ENCODE data around the gene CCL2.
"Not testable (repeated sequence)": the region's sequence is repeated elsewhere in the genome, so short reads cannot be mapped to it uniquely, and the experiment has no call there.

CCL2 gene

DNA sequence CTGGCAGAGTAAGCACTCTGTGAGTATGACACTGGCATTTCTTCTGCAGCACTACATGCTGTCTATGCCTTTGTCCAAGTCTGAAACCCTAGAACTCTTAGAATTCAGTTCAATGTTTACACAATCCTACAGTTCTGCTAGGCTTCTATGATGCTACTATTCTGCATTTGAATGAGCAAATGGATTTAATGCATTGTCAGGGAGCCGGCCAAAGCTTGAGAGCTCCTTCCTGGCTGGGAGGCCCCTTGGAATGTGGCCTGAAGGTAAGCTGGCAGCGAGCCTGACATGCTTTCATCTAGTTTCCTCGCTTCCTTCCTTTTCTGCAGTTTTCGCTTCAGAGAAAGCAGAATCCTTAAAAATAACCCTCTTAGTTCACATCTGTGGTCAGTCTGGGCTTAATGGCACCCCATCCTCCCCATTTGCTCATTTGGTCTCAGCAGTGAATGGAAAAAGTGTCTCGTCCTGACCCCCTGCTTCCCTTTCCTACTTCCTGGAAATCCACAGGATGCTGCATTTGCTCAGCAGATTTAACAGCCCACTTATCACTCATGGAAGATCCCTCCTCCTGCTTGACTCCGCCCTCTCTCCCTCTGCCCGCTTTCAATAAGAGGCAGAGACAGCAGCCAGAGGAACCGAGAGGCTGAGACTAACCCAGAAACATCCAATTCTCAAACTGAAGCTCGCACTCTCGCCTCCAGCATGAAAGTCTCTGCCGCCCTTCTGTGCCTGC is at the start of gene CCL2:
CCL2 (plus strand) TSS at position 635 of the 730 bp plus-strand sequence; CDS start at position 700, 65 bp downstream.
- DNase-seq = peak; percentile 80

DNA sequence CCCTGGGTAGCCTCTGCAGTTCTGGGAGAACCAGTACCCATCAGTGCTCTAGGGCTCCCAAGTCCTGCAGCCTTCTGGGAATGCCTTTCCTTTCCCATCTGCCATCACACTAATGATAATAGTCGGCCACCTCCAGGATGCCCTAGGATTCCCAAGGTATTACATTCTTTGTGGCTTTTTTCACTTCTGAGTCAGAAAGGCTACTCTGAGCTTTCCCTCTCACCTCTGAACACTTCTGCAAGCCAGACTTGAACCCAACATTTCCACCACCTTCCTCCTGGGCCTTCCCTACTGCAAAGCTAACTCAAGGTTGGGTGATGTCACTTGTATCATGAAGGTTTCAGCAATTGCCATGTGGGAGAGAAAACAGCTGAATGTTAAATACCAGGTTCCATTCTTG is 49.7 kb upstream of the CCL2 start:
- no peak for DNase-seq

DNA sequence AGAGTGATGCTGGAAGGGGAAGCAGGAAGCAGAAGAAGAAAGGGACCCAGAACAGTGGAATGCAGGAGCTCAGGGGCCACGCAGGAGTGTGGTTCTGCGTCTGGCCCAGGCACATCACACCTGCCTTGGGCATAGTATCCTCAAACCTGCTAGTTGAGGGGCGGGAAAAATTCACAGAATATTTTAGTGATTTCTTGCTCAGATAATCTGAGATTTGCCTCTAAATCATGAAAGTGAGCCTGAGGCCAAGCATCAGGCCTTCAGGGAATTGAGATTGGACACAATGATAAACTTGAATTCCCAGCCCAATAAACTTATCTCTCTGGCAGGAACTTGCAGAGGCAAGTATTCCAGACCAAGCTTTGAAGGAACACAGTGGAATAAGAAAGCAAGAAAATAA is 48.5 kb upstream of the CCL2 start:
- DNase-seq = no peak

DNA sequence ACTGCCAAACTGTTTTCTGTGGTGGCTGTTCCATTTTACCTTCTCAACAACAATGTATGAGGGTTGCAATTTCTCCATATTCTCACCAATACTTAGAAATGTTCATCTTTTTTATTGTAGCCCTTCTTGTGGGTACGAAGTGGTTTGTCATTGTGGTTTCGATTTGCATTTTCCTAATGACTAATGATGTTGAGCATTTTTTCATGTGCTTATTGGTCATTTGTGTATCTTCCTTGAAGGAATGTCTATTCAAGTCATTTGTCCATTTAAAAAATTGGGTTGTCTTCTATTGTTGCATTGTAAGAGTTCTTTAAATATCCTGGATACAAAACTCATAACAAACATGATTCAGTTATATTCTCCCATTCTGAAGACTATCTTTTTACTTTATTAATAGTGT is 47.5 kb upstream of the CCL2 start:
- DNase-seq = peak; percentile 8

DNA sequence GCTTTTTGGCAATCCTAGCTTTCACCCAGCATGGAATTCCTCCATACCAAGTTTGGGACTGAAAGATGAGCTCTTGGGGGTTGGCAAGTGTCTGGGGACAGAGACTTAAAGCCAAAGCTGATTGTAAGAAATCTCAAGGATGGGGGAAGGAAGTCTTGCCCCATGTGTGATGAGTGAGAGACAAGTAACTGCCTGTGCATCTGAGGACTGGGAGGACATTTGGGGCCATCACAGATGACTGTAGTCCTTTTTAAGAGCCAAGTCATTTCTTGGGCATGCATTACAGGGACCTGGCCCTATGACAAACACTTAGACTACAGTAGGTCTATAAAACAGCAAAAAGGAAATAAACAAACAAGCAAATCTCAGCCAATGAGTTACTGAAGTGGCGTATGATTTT is 36.3 kb upstream of the CCL2 start:
- DNase-seq = no peak

DNA sequence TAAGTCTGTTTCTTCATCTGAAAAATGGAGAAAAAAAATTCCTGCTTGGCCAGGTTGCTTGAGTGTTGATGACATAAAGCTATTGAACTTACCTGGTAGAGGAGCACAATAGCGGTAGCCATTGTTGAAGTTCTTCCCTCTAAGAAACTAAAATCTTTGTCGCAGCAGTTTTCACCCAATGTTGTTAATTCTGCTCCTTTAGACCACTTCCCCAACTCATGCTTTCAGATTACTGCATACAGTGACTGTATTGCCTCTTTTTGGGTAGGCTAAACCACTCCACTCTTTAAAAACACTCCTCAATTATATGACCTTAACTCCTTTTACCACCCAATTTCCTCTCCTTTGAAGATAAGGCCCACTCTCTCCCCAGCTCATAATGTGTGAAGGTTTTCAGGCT is 35.7 kb upstream of the CCL2 start:
- no peak for DNase-seq

DNA sequence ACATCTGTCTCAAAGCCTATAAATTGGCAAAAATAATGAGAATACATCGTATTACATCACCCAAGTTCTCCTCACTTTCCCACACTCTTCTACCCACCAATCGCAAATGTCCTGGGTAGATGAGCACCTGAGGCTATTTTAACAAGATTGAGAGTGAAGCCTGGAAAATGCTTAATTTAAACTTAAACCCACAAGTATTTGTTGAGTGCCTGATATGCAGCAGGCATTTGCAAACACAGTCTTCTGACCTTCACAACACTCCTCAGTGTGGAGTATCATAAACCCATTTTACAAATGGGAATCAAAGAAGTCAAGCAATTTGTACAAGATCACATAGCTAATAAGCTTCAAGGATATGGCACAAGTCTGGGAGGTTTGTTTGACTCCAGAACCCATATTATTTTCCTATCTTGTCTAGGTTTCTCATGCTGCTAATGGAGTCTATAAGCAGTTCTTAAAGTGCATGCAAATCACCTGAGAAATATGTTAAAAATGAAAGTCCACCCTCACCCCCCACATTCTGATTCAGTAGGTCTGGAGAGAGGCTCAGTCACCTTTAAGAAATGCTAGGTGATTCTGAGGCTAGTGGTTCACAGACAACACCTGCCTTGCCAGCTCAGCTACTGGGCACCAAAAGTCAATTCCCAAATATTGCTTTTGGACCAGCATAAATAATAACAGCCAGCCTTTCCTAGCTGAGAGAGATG is 34.9 kb upstream of the CCL2 start:
- DNase-seq = no peak

DNA sequence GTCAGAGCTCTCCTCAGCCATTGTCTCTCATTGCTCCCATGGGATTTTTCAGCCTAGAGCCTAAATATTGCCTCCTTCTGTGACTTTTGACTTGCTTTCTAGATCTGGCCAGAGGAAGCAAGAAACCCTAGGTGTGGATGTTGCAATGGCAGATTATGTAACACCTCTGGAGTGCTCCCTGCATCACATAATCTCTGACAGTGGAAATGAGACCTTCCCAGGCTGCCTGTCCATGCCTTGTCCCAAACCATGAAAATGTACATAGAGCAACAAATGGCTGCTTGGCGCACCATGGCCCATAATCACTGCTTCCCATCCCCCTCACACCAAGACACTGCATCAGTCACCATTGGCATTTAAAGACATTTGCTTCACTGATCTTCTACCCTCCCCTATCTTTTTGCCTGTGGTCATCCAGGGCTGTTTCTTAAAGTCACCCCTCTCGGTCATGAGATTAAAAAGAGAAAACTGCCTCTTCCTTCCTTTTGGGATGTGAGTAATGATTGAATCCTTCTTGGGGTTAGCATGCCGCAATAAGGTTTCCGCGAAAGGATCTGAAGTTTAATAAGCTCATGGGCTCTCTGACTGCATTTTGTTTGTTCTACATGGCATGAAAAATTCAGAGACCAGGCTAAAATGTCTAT is 34.2 kb upstream of the CCL2 start:
- no peak for DNase-seq

DNA sequence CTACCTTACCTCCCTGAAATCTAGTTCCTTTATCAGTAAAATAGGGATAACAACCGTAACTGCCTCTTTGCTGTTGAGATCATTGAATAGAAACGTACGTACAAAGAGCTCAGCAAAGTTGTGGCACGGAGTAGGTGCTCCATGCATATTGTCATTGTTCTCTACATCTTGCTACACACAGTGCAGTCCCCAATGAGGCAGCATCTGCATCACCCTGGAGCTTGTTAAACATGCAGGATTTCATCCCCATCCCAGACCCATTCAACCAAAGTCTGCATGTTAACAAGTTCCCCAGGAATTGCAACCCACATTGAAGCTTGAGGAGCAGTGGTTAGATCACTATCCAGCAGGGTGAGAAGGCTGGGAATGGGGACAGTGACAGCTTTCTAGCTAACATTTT is 33.7 kb upstream of the CCL2 start:
- no peak for DNase-seq

DNA sequence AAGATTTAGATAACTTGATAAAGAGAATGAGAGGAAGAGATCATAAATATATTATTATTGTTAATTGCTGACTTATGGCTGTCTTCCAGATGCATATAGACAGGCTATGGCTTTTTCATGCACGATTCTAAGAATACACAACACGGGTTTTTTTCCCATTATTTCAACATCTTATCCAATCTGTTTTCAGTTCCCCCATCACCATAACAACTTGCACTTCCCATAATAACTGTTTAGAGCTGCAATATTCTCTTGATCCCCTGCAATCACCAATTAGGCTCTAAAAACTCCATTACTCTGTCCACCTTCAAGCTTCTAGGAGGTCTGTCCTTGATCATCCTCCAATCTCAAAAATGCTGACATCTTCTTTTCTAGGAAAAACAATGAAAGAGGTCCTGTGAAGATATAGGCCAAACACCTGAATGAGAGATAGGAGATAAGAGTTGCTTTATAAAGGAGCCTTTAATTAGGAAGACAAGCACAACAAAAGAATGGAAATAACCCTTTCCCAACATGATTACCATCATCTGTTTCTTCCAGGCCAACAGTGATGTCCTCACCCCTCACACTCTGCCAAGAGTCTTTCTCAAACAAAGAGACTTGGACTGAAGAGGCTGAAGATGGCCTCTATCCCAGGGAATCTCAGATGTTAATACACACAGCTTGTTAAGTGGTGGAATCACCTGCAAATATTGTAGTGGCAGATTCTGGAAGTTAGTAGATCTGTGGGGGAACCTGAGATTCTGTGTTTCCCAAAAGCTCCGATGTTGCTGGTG is 32.2 kb upstream of the CCL2 start:
- no peak for DNase-seq

DNA sequence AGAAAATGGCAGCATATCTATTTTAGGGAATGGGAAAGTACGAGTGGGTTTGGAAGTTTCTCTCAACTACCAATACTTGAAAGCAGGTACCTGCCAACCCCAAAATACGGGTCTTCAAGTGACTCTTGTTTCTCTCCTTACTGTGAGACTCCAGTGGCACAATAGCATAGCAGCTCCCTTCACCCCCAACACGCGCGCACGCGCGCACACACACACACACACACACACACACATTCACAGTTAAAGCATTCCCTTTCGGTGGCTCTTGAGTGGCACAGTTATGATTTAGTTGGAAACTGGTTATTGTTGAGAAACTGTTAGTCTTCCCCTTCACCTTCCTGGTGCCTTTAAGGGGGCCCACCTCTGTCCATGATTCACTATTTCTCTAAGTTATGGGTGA is 30.0 kb upstream of the CCL2 start:
- DNase-seq = no peak

DNA sequence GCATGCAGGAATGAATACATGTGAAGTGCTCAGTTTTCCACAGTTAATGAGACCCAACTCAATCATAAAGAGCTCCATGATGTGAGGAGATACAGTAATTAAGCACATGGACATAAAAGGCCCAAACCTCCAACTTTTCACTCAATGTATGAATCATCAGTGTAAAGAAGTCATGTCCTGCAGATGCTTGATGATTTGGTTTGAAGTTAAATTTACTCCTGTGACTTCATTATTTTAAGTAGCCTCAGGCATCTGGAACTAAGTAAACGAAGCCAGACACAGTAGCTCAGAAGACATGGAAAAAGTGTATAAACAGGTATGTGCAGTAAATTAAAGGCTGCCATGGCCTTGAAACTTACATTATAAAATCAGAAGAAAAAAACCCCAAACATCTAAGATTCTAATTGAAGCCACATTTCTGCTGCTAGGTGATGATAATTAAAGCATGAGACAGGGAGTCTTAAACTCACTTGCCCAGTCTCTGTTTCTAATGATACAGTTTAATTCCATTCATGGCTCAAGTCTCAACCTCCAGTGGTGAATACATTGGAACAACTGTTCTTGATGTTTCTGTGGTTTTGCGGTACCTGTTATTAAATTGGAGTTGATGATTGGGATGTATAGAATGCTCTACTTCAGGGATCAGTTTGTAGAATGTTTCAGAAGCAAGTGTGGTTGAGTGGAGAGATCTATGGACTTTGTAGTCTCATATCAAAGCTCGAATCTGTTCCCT is 28.9 kb upstream of the CCL2 start:
- peak; percentile 48 for DNase-seq

DNA sequence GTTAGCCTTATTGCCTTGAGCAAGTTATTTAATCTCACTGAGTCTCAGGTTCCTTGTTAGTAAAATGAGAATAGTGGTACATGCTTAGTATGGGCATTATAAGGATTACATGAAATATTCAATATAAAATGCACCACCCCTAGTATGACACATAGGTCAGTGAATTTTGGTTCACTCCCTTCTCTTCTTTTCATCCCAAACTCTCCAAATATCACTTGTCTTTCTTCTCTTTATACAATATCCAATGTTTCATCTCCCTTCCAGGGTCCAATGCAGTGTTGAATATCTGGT is 28.4 kb upstream of the CCL2 start:
- DNase-seq = no peak

DNA sequence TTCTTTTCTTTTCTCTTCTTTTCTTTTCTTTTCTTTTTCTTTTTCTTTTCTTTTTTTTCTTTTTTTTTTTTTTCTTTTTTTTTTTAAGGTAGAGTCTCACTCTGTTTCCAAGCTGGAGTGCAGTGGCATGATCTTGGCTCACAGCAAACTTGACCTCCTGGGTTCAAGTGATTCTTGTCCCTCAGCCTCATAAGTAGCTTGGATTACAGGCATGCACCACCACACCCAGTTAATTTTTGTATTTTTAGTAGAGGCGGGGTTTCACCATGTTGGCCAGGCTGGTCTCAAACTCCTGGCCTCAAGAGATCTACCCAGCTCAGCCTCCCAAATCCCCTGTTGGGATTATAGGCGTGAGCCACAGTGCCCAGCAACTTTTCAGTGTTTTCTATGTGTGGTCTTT is 27.8 kb upstream of the CCL2 start:
- not testable (repeated sequence) for DNase-seq

DNA sequence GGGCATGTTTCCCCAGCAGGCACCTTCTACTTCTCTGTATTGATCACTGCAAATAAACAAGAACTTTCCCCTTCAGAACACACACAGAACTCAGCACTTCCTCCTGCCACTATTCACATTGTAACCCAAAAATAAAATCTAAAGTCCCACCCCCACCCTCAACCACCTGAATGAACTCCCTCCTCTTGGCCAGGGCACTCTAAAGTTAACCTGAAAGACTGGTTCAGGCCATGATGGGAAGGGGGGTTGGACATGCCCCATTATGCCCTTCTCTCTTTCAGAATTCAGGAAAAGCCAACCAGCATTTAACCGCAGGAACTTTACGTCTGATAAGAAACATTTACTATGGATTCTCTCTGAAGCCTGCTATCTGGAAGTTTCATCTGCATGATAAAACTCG is 27.4 kb upstream of the CCL2 start:
- DNase-seq = no peak

DNA sequence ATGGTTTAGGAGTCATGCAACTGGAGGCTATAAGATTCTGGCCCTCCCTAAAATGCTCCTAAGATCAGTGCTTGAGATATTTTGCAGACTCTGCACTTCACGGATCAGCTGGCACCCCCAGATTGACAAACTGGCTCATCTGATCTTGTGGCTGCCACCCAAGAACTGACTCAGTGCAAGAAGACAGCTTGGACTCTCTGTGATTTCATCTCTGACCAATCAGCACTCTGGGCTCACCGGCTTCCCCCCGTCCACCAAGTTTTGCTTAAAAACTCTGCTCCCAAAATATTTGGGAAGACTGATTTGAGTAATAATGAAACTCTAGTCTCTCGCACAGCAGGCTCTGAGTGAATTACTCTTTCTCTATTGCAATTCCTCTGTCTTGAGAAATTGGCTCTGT is 26.3 kb upstream of the CCL2 start:
- DNase-seq = no peak

DNA sequence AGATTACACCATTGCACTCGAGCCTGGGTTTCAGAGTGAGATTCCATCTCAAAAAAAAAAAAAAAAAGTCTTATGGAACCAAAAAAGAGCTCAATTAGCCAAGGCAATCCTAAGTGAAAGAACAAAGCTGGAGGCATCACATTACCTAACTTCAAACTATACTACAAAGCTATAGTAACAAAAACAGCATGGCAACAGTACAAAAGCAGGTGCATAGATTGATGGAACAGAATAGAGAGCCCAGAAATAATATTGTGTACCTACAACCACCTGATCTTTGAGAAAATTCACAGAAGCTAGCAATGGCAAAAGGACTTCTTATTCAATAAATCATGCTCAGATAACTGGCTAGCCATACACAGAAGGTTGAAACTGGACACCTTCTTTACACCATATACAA is 24.7 kb upstream of the CCL2 start:
- no peak for DNase-seq

DNA sequence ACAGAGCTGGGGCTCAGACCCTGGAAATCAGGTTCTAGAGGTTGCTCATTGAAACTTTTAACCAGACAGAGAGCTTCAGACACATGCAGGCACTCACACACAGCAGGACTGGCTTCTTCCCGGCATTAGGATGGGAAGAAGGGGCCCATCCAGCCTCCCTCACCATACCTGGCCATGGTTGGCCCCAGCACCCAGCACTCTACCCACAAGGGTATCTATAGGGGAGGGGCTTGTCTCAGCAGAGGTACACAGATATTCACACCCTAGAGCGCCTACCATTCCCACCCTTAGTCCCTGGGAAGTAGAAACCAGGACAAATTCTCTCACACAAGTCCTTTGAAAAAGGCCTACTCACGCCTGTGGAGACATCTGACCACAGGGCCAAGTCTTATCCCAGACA is 20.5 kb upstream of the CCL2 start:
- no peak for DNase-seq

DNA sequence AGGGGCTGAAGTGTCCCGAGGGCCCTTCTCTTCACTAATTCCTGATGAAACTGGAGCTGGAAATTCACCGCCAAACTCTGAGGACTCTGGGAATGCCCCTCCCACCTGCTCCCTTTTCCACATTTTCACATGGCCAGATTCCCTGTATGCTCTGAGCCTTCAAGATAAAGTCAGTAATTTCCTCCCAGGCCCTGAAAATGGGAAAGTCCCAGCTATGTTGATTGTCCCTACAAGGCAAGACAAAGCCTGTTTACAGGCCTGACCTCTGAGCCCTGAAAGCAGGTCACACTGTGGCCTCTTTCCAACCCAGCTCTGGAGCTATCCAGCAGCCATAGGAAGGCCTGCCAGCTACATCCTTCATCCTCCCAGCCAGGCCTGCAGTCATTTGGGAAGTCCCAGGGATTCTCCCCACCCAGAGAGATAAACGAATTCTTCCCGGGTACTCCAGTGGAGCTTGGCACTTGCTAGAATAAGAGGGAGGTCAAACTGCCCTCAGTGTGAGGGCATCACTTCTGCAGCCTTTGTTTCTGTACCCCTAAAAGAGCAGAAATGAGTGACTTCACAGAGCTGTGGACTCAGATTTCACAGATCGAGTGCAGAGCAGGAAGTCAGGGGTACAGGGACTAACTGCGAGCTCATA is 19.6 kb upstream of the CCL2 start:
- DNase-seq = no peak

DNA sequence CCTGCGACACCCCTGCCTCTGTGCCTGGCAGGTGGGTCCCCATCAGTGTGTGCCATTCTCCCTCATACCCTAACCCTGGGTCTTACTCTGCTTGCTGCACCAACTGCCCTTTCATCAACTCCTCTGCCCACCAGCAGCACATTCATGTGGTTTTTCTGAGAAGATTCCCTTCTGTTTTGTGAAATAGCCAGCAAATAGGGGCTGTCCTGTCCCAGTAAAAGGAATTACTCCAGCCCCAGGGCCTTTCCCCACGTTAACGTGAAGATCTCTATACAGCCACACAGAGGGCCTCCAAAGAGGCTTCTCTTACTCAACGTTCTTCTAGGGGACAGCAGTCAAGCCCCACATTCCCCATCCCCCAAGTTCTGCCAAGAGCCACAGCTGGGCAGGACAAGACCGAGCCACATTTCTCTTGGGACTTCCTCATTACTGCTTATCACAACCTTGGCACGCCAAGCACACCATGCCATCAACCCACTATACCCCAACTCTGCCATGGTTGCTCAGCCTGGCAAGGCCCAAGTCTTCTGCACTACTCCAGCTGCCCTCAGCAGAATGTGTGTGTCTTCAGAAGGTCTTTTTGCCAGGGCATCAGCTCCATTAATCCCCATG is 18.7 kb upstream of the CCL2 start:
- no peak for DNase-seq

DNA sequence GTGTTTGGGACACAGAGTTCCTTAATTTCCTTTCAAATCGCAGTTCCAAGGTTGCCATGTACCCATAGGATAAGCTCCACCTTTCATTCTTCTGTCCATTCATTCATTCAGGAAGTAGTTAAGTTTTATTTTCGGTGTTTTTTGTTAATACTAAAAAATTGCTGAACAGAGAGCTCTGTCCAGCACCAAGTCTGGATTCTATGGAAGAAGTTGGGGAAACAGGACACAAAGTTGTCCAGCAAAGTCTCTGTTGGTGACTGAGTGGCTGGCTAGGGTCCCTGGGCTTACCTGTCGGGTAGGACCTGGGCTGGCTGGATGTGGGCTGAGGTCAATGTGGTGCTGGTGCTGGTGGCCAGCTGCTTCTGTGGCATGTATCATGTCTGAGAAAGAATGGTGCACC is 17.6 kb upstream of the CCL2 start:
- DNase-seq = no peak

DNA sequence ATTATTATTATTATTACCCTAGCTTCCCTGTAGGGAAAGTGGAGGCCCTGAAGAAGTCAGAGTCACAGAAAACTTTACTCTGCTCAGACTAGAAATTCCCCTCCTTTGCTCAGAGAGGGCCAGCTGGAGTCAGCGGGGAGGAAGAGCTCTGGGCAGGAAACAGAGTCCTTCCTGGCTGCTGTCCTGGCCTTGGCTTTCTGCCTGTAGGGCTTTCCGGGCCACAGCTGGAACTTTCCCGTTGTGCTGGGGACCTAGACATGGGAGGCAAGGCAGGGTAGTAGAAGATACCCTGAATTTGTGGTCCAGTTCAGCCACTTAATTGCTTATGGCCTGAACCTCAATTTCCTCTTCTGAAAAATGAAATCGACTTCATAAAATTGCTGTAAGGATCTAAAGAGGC is 14.0 kb upstream of the CCL2 start:
- DNase-seq = no peak
